ENCODE results near the gene AGAP3. TPM values are rescaled to one million over a fixed set of nuclear protein-coding genes. Genes with fewer than 3 reads are reported as not detected.

AGAP3 gene
- total RNA-seq, 1 experiment from 2014 or later: 103 TPM

- in situ Hi-C loops (cut with HindIII; ENCODE audit: low pct_unique_long_range_greater_than_20kb, low sequenced_read_pairs): no loop called here
- ATAC-seq (no peak), DNase-seq (ENCODE audit: low read depth, low spot score) (no peak)
- H3K4me3 ChIP-seq (ENCODE audit: low read depth in 2 of 2, low read length in 2 of 2): no peak overlapping the region
- ChIA-PET POLR2A (no interaction called here), CTCF (interaction anchor here (1.0 kb wide), 1 partner anchor 35 kb away, joined by 3 read pairs; no protein-coding TSS in a partner anchor)
- BruUV-seq (replicated peaks): no TSS peak
- H3K36me3 ChIP-seq (ENCODE audit: control insufficient read depth, insufficient read depth, low read length): no peaks in the 10 kb centered on the region
- TF ChIP-seq POLR2AphosphoS5 (IDR thresholded peaks at IDR 0.05; ENCODE audit: low read depth, low read length): no peak
- no peak for TF ChIP-seq CTCF (IDR thresholded peaks at IDR 0.05)
- no peak for TF ChIP-seq TCF7L2 (IDR thresholded peaks at IDR 0.05; ENCODE audit: low read depth, low read length)
- TF ChIP-seq REST (IDR thresholded peaks at IDR 0.05; ENCODE audit: insufficient read depth in 1 of 2, low read depth in 2 of 2, low read length in 1 of 2): no peak
- no peak for TF ChIP-seq SIN3A (IDR thresholded peaks at IDR 0.05; ENCODE audit: borderline replicate concordance, insufficient read depth, low read depth, low read length)
- H3K4me1 ChIP-seq (ENCODE audit: control insufficient read depth, insufficient read depth, low read length): no peaks in the 10 kb centered on the region
- H3K9me3 ChIP-seq (ENCODE audit: control insufficient read depth, insufficient read depth, low read depth, low read length): no peaks in the 10 kb centered on the region
- H3K27me3 ChIP-seq (ENCODE audit: control insufficient read depth, insufficient read depth, low read length): peaks cover 8% of the 10 kb centered on the region
- no peak overlapping the region for H3K27ac ChIP-seq (ENCODE audit: low read length)
- intact Hi-C loops (cut with micrococcal nuclease; ENCODE audit: unreplicated experiment): no loop called here
These were observed 90.1 kb downstream of the AGAP3 start for GRCh38 chr7:151176401-151176800.

GRCh38 chr7:151177310-151177709, 91.0 kb downstream of the AGAP3 start:
- no peaks in the 10 kb centered on the region for H3K9me3 ChIP-seq (ENCODE audit: control insufficient read depth, insufficient read depth, low read depth, low read length)
- no peak for TF ChIP-seq TCF7L2 (IDR thresholded peaks at IDR 0.05; ENCODE audit: low read depth, low read length)
- no peak for TF ChIP-seq POLR2AphosphoS5 (IDR thresholded peaks at IDR 0.05; ENCODE audit: low read depth, low read length)
- no peak for TF ChIP-seq REST (IDR thresholded peaks at IDR 0.05; ENCODE audit: insufficient read depth in 1 of 2, low read depth in 2 of 2, low read length in 1 of 2)
- no peak for TF ChIP-seq CTCF (IDR thresholded peaks at IDR 0.05)
- TF ChIP-seq SIN3A (IDR thresholded peaks at IDR 0.05; ENCODE audit: borderline replicate concordance, insufficient read depth, low read depth, low read length): no peak
- no peak for DNase-seq (ENCODE audit: low read depth, low spot score)
- intact Hi-C loops (cut with micrococcal nuclease; ENCODE audit: unreplicated experiment) (no loop called here), in situ Hi-C loops (cut with HindIII; ENCODE audit: low pct_unique_long_range_greater_than_20kb, low sequenced_read_pairs) (no loop called here)
- POLR2A ChIA-PET: no interaction called here
- H3K4me1 ChIP-seq (ENCODE audit: control insufficient read depth, insufficient read depth, low read length): no peaks in the 10 kb centered on the region
- no peak for ATAC-seq
- H3K36me3 ChIP-seq (ENCODE audit: control insufficient read depth, insufficient read depth, low read length): no peaks in the 10 kb centered on the region
- no peak overlapping the region for H3K27ac ChIP-seq (ENCODE audit: low read length)
- no TSS peak for BruUV-seq (replicated peaks)
- CTCF ChIA-PET: interaction anchor here (0.6 kb wide), 1 partner anchor 57 kb away, joined by 3 read pairs; no protein-coding TSS in a partner anchor
- no peak overlapping the region for H3K4me3 ChIP-seq (ENCODE audit: low read depth in 2 of 2, low read length in 2 of 2)
- peaks cover 5% of the 10 kb centered on the region; the same call in 1 of the 2 replicates for H3K27me3 ChIP-seq (ENCODE audit: control insufficient read depth, insufficient read depth, low read length)

Data from Panc1 (cell line).